GM19193 (cell line): ENCODE measurements around the gene GDPD2.

Experiments
- POLR2A ChIP-seq: IDR thresholded peaks from 4 replicates; pipeline ENCODE4 v1.6.1; 2011; ENCODE audit not compliant: insufficient read depth, insufficient read length; ENCODE audit errors: extremely low read depth

Gene GDPD2

DNA sequence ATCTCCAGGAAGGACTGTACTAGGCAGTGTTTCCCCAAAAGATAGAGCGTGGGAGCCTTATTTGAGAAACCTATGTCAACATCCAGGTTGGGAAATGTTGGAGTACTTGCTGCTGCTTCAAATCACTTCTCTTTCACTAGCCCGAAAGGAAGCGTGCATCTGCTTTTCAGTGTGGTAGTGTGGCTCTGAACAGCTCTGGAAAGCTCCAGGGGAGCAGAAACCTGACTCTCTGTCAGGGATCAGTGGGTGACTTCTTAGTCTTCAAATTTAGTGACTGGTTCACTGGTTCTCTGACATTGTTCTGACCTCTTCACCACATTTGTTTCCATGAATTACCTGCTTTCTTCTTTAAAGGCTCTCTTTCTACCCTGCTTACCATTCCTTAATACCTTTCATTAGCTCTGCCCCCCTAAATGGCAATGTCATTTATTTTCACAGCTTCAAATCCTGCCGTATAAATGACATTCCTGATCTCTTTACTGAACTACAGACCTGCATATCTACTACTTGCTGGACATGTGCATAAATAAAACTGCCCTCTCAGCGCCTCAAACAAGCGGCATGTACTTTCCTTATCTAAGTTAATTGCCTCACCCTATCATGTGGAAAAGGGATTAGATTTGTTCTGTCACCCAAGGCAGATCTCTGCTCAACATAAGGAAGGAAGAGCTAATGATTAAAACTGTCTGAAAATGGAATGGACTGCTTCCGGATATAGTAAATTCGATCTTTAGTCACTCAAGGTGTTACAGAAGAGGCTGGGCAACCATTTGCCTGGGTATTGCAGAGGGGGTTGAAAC lies 58.6 kb downstream of the GDPD2 start:
- no peak for TF ChIP-seq POLR2A

DNA sequence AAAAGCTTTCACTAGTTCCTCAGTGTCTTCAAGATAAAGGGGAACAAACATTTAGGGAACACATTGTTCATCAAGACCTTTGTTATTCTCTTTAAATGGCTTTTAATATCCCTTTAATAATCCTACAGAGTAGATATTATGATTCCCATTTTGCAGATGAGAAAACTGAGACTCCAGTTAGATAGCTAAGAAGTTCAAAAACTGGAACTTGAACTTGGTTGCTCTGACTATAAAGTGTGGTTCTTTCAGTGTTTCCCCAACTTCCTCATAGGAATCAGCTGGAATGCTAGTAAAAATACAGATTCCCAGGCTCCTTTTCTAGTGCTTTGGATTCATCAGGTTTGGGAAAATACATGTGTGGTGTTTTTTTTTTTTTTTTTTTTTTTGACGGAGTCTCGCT lies 59.2 kb downstream of the GDPD2 start:
- no peak for TF ChIP-seq POLR2A
